Lower leg skin (tissue), 4 donors: ENCODE data around the gene RASSF1. TPM values are rescaled to one million over a fixed set of nuclear protein-coding genes. Genes with fewer than 3 reads are reported as not detected.

Experiments used
- DNase-seq, 2 donors: peaks; one replicate each; pipeline ENCODE4 v3.0.0-alpha.2; 2019; ENCODE audit warnings: low spot score in 2 of 2
- H3K4me3 ChIP-seq: fragments of 200-600 bp; sonication (generic); 2 replicates; pipeline ENCODE4 v1.5.1; 2017; ENCODE audit warnings: mild to moderate bottlenecking, low read depth; ENCODE audit not compliant: poor library complexity, severe bottlenecking
- POLR2A ChIP-seq, 2 donors: fragments of 450-650 bp; IDR thresholded peaks; one replicate each; pipeline ENCODE4 v1.6.1; 2016 to 2017; ENCODE audit warnings: antibody characterized with exemption in 2 of 2, mild to moderate bottlenecking in 1 of 2, moderate library complexity in 1 of 2
- WGBS, 2 donors: methylation state at CpG; one replicate each; pipeline ENCODE4 v1.1.5; 2018; 5-methylcytosine and 5-hydroxymethylcytosine counted together
- intact Hi-C: fragments of 100-400 bp; cut with DNase I; formaldehyde crosslinking; loops from one replicate; pipeline ENCODE4 v1.15.0; 2023; ENCODE audit warnings: low total_unique reads
- total RNA-seq, 4 donors: library from RNA; depleted of rRNA; stranded (reverse); fragments of >200 nt; gene quantifications; one replicate each; pipeline ENCODE4 v1.1.0, GENCODE V29; 2016
- TF ChIP-seq, protein P1 (sequence below), 3 donors: fragments of 450-650 bp; IDR thresholded peaks; one replicate each; pipeline ENCODE4 v1.5.1; 2016; ENCODE audit warnings: antibody characterized with exemption in 3 of 3, mild to moderate bottlenecking in 3 of 3, moderate library complexity in 2 of 3

The RASSF1 gene
- total RNA-seq, 4 donors from 2014 or later = 33.5 to 50.0 (median 47.2) TPM

DNA sequence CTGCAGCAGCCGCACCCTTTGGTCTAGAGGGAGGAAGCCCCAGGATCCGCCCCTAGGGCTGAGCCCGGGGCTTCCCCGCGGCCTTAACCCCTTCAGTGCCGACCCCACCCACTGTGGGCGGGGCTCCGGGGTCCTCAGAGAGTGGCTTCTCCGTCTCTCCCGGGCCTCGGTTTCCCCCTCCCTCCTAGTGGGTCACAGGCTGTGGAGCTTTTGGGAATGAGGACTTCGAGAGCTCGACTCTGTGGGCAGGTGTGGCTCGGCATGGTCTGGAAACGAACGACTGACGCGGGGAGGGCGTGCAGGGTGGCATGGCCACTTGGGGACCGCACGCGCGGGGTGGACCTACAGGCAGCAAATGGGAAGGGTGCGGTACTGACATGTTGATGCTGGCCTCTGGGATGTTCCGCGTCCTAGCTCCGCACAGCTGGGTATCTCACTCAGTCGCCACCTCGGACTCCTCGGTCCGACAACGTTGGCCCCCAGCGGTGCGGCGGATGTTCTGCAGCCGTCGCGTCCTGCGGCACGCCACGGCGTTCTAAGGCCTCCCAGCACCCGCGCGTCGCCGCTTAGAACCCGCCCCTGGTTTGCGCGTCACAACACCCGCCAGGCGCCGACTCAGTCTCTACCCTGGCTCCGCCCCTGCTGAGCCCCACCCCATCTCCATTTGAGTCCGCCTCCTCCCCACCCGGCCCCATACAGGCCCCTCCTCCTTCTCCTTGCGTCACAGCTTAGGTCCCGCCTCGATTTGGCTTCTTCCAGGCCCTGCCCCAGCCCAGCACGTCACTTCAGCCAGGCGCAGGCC lies 41.6 kb downstream of the RASSF1 start, which contains the start of the genes HYAL3 and NAA80:
Gene HYAL3 (minus strand): TSS at position 570 of the 802 bp plus-strand sequence. CDS start 3,803 bp downstream, outside the sequence.
Gene NAA80 (minus strand): TSS at position 570 of the 802 bp plus-strand sequence. CDS start 1,942 bp downstream, outside the sequence.
- intact Hi-C loops = no loop called here
- no peak for TF ChIP-seq POLR2A (IDR thresholded peaks at IDR 0.05)
- TF ChIP-seq, protein P1, sequence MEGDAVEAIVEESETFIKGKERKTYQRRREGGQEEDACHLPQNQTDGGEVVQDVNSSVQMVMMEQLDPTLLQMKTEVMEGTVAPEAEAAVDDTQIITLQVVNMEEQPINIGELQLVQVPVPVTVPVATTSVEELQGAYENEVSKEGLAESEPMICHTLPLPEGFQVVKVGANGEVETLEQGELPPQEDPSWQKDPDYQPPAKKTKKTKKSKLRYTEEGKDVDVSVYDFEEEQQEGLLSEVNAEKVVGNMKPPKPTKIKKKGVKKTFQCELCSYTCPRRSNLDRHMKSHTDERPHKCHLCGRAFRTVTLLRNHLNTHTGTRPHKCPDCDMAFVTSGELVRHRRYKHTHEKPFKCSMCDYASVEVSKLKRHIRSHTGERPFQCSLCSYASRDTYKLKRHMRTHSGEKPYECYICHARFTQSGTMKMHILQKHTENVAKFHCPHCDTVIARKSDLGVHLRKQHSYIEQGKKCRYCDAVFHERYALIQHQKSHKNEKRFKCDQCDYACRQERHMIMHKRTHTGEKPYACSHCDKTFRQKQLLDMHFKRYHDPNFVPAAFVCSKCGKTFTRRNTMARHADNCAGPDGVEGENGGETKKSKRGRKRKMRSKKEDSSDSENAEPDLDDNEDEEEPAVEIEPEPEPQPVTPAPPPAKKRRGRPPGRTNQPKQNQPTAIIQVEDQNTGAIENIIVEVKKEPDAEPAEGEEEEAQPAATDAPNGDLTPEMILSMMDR (IDR thresholded peaks at IDR 0.05) = peak in 1 of 3 donors; percentile 63
- 0 to 1% methylated on average over 37 to 54 of the region's 61 CpGs for WGBS, 2 donors
- peak within 1 kb of the TSS; percentile 55 for H3K4me3 ChIP-seq
- peak; percentile 100 for DNase-seq

GRCh38 chr3:50297896-50298725 lies 42.5 kb downstream of the RASSF1 start:
- intact Hi-C loops = no loop called here
- DNase-seq = no peak
- H3K4me3 ChIP-seq = no peak overlapping the region

GRCh38 chr3:50297384-50297775 lies 43.3 kb downstream of the RASSF1 start:
- intact Hi-C loops = no loop called here
- no peak for DNase-seq
- TF ChIP-seq POLR2A (IDR thresholded peaks at IDR 0.05) = no peak
- TF ChIP-seq, protein P1 (IDR thresholded peaks at IDR 0.05) = no peak
- H3K4me3 ChIP-seq = no peak overlapping the region
- WGBS, 2 donors = 83% methylated on average over 2 of the region's 2 CpGs; no CpG with 5 or more reads in 1 of the 2 donors

More at GRCh38 chr3:50297896-50298725, 42.5 kb downstream of the RASSF1 start:
- 44 to 63% methylated on average over 9 of the region's 9 CpGs for WGBS, 2 donors
- TF ChIP-seq POLR2A (IDR thresholded peaks at IDR 0.05) = no peak
- TF ChIP-seq, protein P1 (IDR thresholded peaks at IDR 0.05) = no peak

- H3K4me3 ChIP-seq = no peak overlapping the region
- intact Hi-C loops = no loop called here
- WGBS, 2 donors = 83 to 89% methylated on average over 7 to 15 of the region's 18 CpGs
- TF ChIP-seq, protein P1 (IDR thresholded peaks at IDR 0.05) = no peak
- TF ChIP-seq POLR2A (IDR thresholded peaks at IDR 0.05) = no peak
- no peak for DNase-seq
Observed at GRCh38 chr3:50296721-50297383, 43.8 kb downstream of the RASSF1 start.
